HG03558 (cell line): ENCODE measurements around the gene NKAIN2.

Source experiments
- ATAC-seq: cut with Tn5 transposase; IDR thresholded peaks from one replicate; pipeline ENCODE4 v1.9.1; 2021; ENCODE audit warnings: moderate number of reproducible peaks; ENCODE audit not compliant: unreplicated experiment; ENCODE audit errors: extremely low read depth

The NKAIN2 gene

GRCh38 chr6:123805921-123806320, 2.3 kb downstream of the NKAIN2 start:
- ATAC-seq = no peak

GRCh38 chr6:123806561-123806960, 2.9 kb downstream of the NKAIN2 start:
- no peak for ATAC-seq

DNA sequence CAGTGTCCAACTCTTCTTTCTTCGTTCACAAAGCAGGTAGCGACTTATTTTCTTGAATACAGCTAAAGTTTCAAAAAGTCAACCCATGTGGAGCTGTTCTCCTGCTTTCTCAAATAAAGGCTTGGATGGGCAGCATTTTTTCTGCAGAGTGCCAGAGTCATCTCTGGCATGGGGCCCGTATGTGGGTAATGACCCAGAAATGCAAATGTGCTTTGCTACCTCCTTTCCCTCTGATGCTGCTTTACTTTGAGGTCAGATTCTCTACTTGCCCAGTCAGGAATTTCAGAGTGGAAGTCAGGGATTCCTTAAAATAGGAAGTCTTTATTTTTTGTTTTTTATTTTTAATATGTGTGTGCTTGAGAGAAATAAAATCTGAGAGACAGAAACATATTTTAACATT, 4.9 kb downstream of the NKAIN2 start:
- ATAC-seq = no peak

DNA sequence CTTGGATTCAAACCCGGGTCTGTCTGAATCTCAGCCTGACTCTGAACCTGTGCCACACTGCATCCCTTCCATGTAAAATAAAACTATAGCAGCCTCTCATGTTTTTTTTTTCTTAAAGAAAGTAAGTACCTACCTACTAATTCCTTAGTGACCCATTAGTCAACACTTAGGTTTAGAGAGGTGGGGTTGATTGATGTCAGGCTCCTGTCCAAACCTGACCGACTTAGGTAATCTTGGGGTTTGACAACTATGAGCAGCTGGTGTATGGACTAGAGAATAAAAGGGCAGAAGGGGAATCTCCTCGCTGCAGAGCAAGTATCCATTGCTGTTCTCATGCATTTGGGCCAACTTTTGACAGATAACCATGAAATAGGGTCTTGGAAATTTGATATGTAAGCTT, 6.5 kb downstream of the NKAIN2 start:
- ATAC-seq = no peak

GRCh38 chr6:123810948-123811347, 7.3 kb downstream of the NKAIN2 start:
- no peak for ATAC-seq

- ATAC-seq = no peak
Observed at GRCh38 chr6:123811378-123811777, 7.7 kb downstream of the NKAIN2 start.

DNA sequence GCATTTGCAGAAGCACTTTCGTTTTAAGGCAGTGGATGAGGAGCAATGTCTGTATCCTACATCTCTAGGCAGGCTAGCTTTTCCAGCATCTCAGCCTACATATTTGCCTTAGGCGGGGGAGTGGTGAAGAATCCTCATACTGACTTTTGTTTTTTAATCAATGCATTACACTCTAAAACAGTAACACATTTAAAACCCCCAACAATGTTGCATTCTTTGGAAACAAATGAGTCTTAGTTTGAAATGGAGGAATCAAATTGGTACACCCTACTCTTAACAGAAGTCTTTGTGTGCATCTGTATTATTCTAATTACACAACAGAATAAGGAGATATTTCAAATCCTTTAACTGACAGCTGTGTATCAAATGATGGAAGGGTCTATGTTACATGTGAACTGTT, 9.0 kb downstream of the NKAIN2 start:
- no peak for ATAC-seq

GRCh38 chr6:123821112-123821511, 17.4 kb downstream of the NKAIN2 start:
- no peak for ATAC-seq

- no peak for ATAC-seq
Observed at GRCh38 chr6:123829302-123829953, 25.8 kb downstream of the NKAIN2 start.

DNA sequence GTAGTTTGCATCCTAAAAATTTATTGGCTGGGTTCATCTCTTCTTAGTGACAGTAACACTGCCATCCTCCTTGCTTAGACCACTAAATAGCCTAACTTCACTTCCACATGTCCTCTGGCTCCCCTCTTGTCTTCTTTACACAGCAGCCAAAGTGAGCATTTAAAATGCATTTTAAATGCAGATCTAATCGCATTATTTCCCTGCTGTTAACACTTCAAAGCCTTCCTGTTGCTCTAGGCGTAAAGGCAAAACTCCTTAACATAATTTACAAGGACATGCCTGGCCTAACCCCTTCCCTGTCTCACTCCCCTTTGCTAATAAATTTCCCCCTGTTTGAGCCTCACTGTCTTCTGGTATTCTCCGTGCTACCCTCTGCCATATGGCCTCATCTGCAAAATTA, 26.5 kb downstream of the NKAIN2 start:
- ATAC-seq = no peak

- no peak for ATAC-seq
Observed at GRCh38 chr6:123838505-123839234, 35.0 kb downstream of the NKAIN2 start.

DNA sequence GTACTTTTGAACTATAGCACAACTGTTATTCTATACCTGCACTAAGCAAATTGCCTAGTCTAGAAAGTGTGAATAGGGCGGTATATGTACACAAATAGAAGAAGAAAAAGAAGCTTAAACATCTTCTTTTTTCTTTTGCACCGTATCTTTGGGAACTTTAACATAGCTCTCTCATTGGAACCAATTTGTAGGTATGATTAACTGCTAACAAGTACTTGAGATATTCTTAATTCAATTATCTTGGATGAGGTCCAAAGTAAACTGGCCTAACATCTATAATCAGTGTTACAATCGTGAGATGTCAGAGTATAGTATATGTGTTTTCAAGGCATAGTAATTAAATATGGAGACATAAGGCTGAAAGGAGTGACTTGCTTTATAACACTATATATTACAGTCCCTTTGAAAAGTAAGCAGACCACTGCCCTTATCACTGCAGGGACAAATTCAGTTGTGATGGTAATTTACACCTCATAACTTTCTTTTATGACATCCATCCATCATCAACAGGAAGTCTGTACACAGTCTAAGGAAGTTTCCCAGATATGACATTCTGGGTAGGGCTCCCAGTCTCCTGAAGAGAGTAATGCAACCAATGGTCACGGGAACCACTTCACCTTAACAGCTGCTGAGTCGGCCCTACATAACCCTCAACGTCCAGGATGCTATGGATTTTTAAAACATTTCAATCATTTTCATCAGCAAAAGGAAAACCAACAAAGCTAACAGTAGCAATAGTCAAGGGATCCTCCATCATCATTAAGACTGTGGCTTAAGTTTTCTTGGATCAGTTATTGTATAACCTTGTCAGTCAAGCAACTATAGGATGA, 37.6 kb downstream of the NKAIN2 start:
- no peak for ATAC-seq

GRCh38 chr6:123844011-123844410, 40.3 kb downstream of the NKAIN2 start:
- no peak for ATAC-seq

DNA sequence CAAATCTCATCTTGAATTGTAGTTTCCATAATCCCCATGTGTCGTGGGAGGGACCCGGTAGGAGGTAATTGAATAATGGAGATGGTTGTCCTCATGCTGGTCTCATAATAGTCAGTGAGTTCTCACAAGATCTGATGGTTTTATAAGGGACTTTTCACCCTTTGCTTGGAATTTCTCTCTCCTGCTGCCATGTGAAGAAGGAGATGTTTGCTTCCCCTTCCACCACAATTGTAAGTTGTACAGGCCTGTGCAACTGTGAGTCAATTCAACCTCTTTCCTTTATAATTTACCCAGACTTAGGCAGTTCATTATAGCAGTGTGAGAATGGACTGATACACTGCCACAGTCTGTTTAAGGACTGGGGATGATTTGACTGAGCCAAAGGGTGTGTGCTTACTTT, 44.7 kb downstream of the NKAIN2 start:
- no peak for ATAC-seq

GRCh38 chr6:123849406-123849805, 45.7 kb downstream of the NKAIN2 start:
- ATAC-seq = no peak

- no peak for ATAC-seq
Observed at GRCh38 chr6:123850555-123850954, 46.9 kb downstream of the NKAIN2 start.

GRCh38 chr6:123854201-123854600, 50.5 kb downstream of the NKAIN2 start:
- no peak for ATAC-seq

DNA sequence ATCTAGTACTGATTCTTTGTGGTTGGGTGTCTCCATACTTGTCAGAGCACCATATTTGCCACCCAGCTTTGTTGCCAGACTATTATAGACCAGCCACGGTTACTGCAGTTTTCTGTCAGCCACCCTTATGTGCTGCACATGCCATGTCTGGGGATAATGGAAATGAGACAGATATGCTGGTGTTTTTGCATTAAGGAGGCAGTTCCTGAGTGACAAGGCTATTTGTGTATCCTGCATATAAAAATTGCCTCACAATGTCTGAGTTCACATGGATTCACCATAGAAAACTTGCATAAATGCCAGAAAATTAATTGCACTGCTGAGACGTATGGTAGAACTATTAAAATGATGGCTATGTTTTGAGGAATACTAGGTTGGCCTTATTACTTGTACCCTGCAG, 51.8 kb downstream of the NKAIN2 start:
- ATAC-seq = no peak

DNA sequence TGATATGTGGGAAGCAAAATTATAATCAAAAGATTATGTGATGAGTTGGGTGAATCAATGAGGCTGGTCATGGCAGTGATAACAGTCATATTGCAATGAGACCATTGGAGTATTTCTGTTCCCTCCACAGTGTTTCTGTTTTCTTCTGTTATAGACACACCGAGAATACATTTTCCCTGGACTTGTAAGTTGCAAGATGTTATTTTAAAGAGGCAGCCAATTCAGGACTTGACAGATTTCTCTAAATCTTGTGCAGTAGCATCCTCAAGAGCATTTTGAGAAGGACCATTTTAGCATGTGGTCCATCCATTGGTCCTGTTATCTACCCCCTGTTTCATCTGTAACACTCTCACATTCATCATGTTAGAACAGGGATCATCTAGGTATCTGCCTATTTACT, 55.6 kb downstream of the NKAIN2 start:
- ATAC-seq = no peak

GRCh38 chr6:123869334-123869733, 65.7 kb downstream of the NKAIN2 start:
- no peak for ATAC-seq

DNA sequence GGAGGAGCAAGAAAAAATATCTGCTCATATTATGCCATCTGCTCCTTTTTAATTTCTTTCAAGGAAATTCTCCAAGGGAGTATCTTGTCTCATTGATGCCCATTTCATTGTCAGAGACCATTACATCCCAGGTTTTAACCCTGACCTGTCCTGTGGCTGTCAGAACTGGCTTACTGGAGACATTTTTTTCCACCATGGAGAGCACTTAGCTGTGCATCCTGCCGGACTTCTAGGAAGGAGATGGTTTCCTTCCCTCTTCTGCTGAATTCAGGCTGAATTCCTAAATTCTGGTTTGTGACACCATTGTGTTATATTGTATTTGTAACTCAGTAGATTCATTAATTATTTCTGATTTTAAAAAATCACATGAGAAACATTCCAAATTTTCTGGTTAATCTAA, 70.3 kb downstream of the NKAIN2 start:
- ATAC-seq = no peak
